ENCODE results near the gene ADGRG4.

The ADGRG4 gene

DNA sequence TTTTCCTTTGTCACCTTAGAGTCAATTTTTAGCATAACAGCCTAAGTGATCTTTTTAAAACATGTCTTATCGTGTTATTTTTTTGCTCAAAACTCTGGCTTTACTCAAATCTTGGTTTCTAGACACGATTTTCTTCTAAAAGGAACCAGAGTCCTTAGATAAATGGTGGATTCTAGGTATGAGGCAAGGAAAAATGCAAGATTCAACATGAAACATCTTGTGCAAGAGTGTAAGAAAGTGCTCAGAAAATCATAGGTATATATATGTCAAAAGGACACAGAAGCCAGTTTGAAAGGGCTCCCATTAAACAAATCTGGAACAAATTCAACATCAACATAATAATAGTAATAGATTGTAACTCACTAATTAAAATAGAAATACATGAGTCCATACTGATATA is 8.1 kb upstream of the ADGRG4 start:
- DNase-seq (ENCODE audit: low read depth in 2 of 2): no peak

DNA sequence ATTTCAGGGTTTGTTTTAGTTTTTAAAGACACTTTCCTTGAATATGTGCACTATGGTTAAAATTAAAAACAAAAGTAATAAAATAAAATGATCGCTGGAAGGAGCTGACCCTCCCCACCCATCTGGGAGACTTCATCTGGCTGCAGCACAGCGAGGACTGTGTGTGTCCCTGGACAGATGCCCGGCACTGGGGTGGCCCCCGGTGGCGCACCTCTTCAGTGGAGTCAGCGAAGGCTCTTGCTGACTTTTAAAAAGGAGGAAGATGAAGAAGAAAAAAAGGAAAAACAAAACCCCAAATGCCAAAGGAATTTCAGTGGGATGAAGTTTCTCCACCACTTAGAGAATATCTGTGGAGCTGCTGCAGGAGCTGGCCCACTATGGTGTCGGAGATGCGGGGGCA is 5.4 kb upstream of the ADGRG4 start:
- no peak for DNase-seq (ENCODE audit: low read depth in 2 of 2)

- no peak for DNase-seq (ENCODE audit: low read depth in 2 of 2)
Measured at GRCh38 chrX:136303041-136303440, 2.3 kb downstream of the ADGRG4 start.

DNA sequence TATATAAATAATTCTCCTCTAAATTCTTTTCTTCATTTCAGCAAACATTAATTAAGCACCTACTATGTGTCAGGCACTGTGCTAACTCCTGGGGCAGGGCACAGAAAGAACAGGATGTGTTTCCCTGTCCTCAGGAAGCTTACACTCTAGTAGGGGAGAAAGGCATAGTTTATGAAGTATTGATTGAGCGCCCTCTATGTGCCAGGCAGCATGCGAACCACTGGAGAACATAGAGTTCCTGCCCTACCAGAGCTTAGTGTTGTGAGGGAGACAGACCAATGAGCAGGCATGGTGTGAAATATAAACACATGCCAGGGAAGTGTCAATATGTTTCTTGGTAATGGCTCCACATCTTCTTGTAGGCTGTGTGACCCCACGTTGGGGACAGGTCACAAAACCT is 3.7 kb downstream of the ADGRG4 start:
- DNase-seq (ENCODE audit: low read depth in 2 of 2): no peak

DNA sequence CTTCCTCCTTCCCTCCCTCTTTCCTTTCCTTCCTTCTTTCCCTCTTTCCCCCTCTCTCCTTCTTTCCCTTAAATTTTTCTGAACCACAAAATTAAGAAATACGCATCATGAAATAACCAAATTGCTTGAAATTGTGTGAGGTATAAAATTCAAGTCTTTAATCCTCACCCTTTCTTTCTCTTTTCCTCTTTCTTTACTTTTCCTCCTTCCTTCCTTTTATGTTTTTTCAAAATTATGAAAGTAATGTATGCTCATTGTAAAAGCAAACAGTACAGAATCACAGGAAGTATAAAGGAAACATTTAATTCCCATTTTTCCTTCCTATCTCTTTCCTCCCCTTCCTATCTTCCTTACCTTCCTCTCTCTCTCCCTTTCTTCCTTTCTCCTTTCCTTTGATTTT is 5.4 kb downstream of the ADGRG4 start:
- DNase-seq (ENCODE audit: low read depth in 2 of 2): no peak

DNA sequence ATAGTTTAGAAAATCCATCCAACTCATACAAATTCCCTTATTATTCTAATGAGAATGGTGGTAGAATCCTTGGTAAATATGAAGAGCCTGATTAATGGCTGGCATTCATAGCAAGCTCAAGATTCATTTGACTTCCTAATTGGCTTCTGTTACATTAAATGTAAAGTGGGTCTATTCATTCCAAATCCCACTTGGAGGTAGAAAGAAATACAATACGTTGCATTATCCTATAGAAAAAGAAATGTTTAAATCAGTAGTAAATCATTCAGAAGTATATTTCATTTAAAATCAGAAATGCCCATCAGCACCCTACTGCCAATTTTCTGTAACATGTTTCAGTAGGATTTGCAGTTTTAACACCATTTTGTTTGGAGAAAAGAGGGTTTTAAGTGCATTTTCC is 6.7 kb downstream of the ADGRG4 start:
- DNase-seq (ENCODE audit: low read depth in 2 of 2): no peak

GRCh38 chrX:136310411-136310810 is 9.6 kb downstream of the ADGRG4 start:
- DNase-seq (ENCODE audit: low read depth in 2 of 2): peak; percentile 4 to 8

DNA sequence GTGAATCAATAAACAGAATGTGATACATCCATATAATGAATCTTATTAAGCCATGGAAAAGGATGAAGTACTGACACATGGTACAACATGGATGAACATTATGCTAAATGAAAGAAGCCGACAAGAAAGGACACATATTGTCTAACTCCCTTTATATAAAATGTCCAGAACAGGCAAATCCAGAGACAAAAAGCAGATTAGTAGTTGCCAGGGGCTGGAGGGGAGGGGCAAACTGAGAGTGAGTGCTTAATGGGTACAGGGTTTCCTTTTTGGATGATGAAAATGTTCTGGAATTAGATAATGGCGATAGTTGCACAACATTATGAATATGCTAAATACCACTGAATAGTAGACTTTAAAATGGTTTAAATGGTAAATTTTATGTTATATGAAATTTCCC is 17.4 kb downstream of the ADGRG4 start:
- no peak for DNase-seq (ENCODE audit: low read depth in 2 of 2)

GRCh38 chrX:136318895-136319597 is 18.3 kb downstream of the ADGRG4 start:
- no peak for DNase-seq (ENCODE audit: low read depth in 2 of 2)

DNA sequence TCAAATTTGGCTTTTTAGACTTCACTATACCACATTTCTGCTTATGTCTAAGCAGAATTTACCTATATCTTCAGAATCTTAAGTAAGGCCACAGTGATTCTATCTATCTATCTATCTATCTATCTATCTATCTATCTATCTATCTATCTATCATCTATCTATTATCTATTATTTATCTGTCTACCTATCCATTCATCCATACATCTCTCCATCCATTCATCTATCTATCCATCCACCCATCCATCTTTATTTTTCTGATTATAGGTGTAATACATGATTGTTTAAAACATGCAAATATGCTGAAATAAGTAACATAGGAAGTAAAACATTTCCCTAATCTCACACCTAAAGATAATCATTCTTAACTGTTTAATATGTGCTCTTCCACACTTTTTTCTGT is 18.8 kb downstream of the ADGRG4 start:
- no peak for DNase-seq (ENCODE audit: low read depth in 2 of 2)

DNA sequence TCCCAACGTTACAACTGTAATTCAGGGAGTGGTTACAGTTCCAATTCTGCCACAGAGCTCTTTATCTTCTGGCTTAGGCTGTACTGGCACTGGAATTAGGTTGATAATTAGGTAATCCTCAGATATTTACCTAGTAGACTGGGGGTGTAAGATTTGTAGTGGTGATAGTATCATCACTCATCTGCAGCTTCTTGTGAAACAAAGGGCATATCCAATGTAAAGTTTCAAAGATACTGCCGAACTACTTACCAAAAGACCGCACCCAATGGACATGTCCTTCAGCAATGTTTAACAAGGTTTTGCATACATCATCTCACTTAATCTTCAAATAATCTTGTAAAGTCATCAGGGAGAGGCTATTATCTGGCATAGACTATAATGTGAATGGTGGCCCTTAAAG is 20.8 kb downstream of the ADGRG4 start:
- DNase-seq (ENCODE audit: low read depth in 2 of 2): no peak

GRCh38 chrX:136322064-136322463 is 21.3 kb downstream of the ADGRG4 start:
- no peak for DNase-seq (ENCODE audit: low read depth in 2 of 2)

- DNase-seq (ENCODE audit: low read depth in 2 of 2): no peak
Measured at GRCh38 chrX:136325377-136325776, 24.6 kb downstream of the ADGRG4 start.

GRCh38 chrX:136328933-136329332 is 28.2 kb downstream of the ADGRG4 start:
- no peak for DNase-seq (ENCODE audit: low read depth in 2 of 2)

DNA sequence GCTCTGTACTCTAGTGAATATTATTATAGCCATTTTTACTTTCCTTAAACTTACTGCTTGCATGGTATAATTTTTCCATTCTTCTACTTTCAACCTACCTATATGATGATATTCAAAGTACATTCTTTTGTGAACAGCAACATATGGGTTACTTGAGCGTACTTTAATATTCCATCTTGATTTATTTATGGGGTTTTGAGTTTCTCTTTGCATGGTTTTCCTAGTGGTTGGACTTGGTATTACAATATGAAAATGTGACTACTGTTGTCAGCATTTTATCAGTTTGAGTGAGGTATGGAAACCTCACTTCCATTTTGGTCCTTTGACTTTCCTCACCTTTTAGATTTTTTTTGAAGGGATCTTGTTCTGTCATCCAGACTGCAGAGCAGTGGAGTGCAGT is 35.9 kb downstream of the ADGRG4 start:
- DNase-seq (ENCODE audit: low read depth in 2 of 2): no peak

DNA sequence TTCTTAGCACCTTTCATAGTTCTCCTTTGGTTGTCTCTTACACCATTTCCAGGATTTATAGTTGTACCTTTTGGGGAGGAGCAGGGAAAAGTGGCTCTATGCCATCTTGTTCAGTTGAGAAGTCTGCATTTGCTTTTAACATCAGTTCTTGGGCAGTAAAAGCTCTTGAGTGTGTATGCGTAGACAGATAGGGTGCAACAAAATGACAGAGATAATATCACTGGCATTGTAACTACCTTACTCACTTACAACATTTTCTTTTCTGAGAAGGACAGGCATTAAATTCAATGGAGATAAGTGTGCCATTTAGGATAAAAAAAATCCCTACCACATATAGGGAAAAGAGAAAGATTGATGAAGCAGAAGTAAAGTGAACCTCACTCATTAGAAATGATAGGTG is 38.9 kb downstream of the ADGRG4 start:
- DNase-seq (ENCODE audit: low read depth in 2 of 2): no peak

GRCh38 chrX:136344320-136344719 is 43.6 kb downstream of the ADGRG4 start:
- DNase-seq (ENCODE audit: low read depth in 2 of 2): no peak

DNA sequence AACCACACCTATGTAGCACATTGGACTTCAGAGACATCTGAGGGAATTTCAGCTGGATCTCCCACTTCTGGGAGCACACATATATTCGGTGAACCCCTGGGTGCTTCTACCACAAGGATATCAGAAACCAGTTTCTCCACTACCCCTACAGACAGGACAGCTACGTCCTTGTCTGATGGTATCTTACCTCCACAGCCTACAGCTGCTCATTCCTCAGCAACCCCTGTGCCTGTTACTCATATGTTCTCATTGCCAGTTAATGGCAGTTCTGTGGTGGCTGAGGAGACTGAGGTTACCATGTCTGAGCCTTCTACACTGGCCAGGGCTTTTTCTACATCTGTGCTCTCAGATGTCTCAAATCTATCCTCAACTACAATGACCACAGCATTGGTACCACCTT is 45.7 kb downstream of the ADGRG4 start:
- no peak for DNase-seq (ENCODE audit: low read depth in 2 of 2)

GRCh38 chrX:136347706-136348105 is 46.9 kb downstream of the ADGRG4 start:
- no peak for DNase-seq (ENCODE audit: low read depth in 2 of 2)

- DNase-seq (ENCODE audit: low read depth in 2 of 2): no peak
Measured at GRCh38 chrX:136353526-136354093, 52.8 kb downstream of the ADGRG4 start.

DNA sequence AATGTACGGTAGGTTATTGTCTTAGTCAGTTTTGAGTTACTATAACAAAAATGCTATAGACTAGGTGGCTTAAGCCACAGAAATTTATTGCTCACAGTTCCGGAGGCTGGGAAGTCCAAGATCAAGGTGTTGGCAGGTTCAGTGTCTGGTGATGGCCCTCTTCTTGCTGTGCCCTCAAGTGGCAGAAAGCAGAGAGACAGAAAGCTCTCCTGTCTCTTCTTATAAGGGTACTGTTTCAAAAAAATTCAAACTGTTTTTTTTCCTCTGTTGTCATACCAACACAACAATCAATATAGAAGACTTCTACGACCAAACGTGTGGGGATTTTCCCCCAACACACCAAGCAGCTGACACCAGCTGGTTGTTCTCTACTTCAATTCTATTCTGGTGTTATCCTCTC is 53.4 kb downstream of the ADGRG4 start:
- DNase-seq (ENCODE audit: low read depth in 2 of 2): no peak

GRCh38 chrX:136369377-136369776 is 68.6 kb downstream of the ADGRG4 start:
- no peak for DNase-seq (ENCODE audit: low read depth in 2 of 2)

GRCh38 chrX:136376713-136377112 is 76.0 kb downstream of the ADGRG4 start:
- DNase-seq (ENCODE audit: low read depth in 2 of 2): no peak

Measured in fibroblast of skin of left quadriceps (primary cell).